22Rv1 (cell line): Measurements from ENCODE around the gene HMGN3.

Experiments used
- H3K27ac ChIP-seq: fragments of 450-650 bp; 2 replicates; pipeline ENCODE4 v1.5.1; 2017
- ZFX ChIP-seq: fragments of 450-650 bp; IDR thresholded peaks from 2 replicates; pipeline ENCODE4 v1.6.1; 2017; ENCODE audit warnings: antibody characterized with exemption, borderline replicate concordance
- TF ChIP-seq, protein P1 (sequence below): fragments of 450-650 bp; IDR thresholded peaks from 2 replicates; pipeline ENCODE4 v1.5.1; 2017; ENCODE audit warnings: mild to moderate bottlenecking

Gene HMGN3

DNA sequence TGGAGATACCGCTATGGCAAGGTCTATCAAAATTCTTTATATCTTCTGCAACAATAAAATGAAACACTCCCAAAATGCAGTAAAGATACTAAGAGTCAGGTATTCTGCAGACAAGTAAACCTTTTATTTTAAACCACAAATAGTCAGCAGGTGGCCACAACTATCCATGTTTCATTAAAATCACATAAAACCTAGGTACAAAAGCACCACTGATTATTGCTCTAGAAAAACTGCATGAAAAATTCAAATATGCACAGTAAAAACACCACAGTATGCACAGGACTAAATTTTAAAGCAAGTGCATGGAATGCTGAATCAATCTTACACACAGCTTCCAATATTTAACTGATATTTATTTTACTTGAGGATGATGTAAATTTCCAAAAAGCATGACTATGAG is 33.3 kb downstream of the HMGN3 start:
- no peak overlapping the region for H3K27ac ChIP-seq
- TF ChIP-seq, protein P1, sequence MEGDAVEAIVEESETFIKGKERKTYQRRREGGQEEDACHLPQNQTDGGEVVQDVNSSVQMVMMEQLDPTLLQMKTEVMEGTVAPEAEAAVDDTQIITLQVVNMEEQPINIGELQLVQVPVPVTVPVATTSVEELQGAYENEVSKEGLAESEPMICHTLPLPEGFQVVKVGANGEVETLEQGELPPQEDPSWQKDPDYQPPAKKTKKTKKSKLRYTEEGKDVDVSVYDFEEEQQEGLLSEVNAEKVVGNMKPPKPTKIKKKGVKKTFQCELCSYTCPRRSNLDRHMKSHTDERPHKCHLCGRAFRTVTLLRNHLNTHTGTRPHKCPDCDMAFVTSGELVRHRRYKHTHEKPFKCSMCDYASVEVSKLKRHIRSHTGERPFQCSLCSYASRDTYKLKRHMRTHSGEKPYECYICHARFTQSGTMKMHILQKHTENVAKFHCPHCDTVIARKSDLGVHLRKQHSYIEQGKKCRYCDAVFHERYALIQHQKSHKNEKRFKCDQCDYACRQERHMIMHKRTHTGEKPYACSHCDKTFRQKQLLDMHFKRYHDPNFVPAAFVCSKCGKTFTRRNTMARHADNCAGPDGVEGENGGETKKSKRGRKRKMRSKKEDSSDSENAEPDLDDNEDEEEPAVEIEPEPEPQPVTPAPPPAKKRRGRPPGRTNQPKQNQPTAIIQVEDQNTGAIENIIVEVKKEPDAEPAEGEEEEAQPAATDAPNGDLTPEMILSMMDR: no peak
- TF ChIP-seq ZFX: no peak

GRCh38 chr6:79196912-79197311 is 37.6 kb downstream of the HMGN3 start:
- H3K27ac ChIP-seq: no peak overlapping the region
- no peak for TF ChIP-seq ZFX
- TF ChIP-seq, protein P1: no peak

GRCh38 chr6:79193971-79194370 is 40.5 kb downstream of the HMGN3 start:
- no peak overlapping the region for H3K27ac ChIP-seq
- TF ChIP-seq ZFX: no peak
- TF ChIP-seq, protein P1: no peak

GRCh38 chr6:79189760-79190350 is 44.6 kb downstream of the HMGN3 start:
- H3K27ac ChIP-seq: no peak overlapping the region
- TF ChIP-seq ZFX: no peak
- TF ChIP-seq, protein P1: no peak

GRCh38 chr6:79188885-79189480 is 45.5 kb downstream of the HMGN3 start:
- no peak for TF ChIP-seq ZFX
- TF ChIP-seq, protein P1: no peak
- H3K27ac ChIP-seq: no peak overlapping the region

GRCh38 chr6:79188107-79188506 is 46.4 kb downstream of the HMGN3 start:
- TF ChIP-seq, protein P1: no peak
- TF ChIP-seq ZFX: no peak
- no peak overlapping the region for H3K27ac ChIP-seq

DNA sequence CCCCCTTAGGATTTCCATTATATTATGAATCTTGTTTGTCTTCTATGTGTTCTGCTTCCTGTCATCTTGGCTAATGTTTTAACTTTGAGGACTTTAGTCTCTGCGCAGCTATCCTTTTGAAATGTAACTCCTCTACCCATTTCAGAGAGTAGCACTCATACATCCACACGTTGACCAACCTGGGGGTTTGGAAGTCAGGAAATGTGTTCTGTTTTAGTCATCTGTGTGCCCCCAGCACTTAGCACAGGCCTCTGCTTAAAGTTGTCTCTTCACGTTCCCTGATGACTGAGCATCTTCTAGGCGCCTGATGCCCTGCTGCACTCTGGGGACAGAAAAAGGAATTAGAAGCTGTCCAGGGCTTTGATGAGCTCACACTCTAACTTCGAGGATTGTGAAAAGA is 47.9 kb downstream of the HMGN3 start:
- no peak overlapping the region for H3K27ac ChIP-seq
- no peak for TF ChIP-seq ZFX
- TF ChIP-seq, protein P1: no peak
